ENCODE results near the gene CDCA8.

The CDCA8 gene

DNA sequence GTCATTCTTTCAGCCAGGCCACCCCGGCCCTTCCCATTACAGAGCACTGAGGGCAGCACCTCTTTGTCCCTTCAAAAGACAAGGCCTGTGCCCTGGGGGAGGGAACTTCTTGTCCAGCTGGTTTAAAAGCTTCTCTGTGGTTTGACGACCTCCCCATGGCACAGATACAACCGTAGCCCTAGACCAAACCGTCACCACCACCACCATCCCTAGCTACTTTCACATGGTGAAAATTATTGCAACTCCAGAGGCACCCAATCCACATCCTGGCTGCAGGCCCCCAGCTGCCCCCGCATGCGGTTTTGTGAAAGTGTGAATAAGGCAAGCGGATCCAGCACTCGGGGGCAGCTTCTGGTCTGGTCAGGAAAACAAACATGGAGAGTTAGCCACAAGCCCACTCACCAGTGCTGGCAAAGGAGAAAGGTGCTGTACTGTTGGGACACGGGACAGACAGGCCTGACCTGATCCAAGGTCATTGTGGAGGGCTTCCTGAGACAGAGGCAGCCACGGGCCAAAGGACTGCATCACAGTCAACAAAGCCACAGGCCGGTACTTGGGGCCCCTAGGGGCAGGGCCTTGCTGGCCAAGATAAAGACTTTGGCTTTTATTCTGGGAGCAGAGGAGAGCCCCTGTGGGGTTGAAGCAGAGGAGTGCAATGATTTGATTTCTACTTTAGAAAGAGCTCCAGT lies 31.2 kb downstream of the CDCA8 start:
- Histone ChIP-seq H3K79me2 (ENCODE audit: low read length) (no peaks in the 10 kb centered on the region), H2AFZ (ENCODE audit: low read depth, low read length) (no peak overlapping the region)

DNA sequence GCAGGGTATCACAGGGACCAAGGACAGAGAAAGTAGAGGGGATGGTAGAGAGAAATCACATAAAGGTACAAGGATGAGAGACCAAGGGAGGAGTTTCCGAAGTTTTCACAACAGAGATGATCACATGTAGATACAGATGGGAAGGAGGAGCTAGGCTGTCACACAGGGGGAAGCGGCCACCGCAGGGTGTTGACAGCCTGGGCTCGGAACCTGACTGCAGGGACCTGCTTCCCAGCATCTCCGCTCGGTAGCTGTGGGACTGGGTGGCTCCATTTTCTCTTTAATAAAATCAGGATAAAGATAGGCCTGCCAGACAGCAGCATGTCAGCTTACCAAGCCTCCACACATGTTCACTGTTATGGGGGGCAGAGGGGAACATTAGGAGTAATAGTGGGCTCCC lies 32.3 kb downstream of the CDCA8 start:
- Histone ChIP-seq H3K27ac (ENCODE audit: low read length) (no peak overlapping the region), H3K4me3 (ENCODE audit: low read length) (no peak overlapping the region), H3K79me2 (ENCODE audit: low read length) (no peaks in the 10 kb centered on the region), H3K4me2 (ENCODE audit: low read length) (no peak overlapping the region), H4K20me1 (ENCODE audit: insufficient read depth, low read length) (no peaks in the 10 kb centered on the region), H3K9ac (ENCODE audit: low read length) (no peak overlapping the region), H2AFZ (ENCODE audit: low read depth, low read length) (no peak overlapping the region), H3K9me3 (ENCODE audit: insufficient read depth, low read length) (no peaks in the 10 kb centered on the region), H3K27me3 (ENCODE audit: low read depth, low read length) (no peaks in the 10 kb centered on the region), H3K36me3 (replicated peaks; ENCODE audit: low read depth, low read length) (no peaks in the 10 kb centered on the region), H3K4me1 (ENCODE audit: low read length) (peaks cover 3% of the 10 kb centered on the region; the same call in 1 of the 2 replicates)
- TF ChIP-seq EZH2phosphoT487 (IDR thresholded peaks at IDR 0.05; ENCODE audit: low read depth) = no peak
- TF ChIP-seq, protein P1, sequence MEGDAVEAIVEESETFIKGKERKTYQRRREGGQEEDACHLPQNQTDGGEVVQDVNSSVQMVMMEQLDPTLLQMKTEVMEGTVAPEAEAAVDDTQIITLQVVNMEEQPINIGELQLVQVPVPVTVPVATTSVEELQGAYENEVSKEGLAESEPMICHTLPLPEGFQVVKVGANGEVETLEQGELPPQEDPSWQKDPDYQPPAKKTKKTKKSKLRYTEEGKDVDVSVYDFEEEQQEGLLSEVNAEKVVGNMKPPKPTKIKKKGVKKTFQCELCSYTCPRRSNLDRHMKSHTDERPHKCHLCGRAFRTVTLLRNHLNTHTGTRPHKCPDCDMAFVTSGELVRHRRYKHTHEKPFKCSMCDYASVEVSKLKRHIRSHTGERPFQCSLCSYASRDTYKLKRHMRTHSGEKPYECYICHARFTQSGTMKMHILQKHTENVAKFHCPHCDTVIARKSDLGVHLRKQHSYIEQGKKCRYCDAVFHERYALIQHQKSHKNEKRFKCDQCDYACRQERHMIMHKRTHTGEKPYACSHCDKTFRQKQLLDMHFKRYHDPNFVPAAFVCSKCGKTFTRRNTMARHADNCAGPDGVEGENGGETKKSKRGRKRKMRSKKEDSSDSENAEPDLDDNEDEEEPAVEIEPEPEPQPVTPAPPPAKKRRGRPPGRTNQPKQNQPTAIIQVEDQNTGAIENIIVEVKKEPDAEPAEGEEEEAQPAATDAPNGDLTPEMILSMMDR (IDR thresholded peaks at IDR 0.05; ENCODE audit: low read depth, low read length) = no peak

More for the DNA sequence above, 31.2 kb downstream of the CDCA8 start:
- H3K9me3 ChIP-seq (ENCODE audit: insufficient read depth, low read length) = no peaks in the 10 kb centered on the region
- H4K20me1 ChIP-seq (ENCODE audit: insufficient read depth, low read length) = no peaks in the 10 kb centered on the region
- peaks cover 3% of the 10 kb centered on the region; the same call in 1 of the 2 replicates for H3K4me1 ChIP-seq (ENCODE audit: low read length)
- H3K9ac ChIP-seq (ENCODE audit: low read length) = no peak overlapping the region
- no peak overlapping the region for H3K27ac ChIP-seq (ENCODE audit: low read length)
- no peaks in the 10 kb centered on the region for H3K27me3 ChIP-seq (ENCODE audit: low read depth, low read length)
- H3K4me3 ChIP-seq (ENCODE audit: low read length) = no peak overlapping the region
- no peak for TF ChIP-seq EZH2phosphoT487 (IDR thresholded peaks at IDR 0.05; ENCODE audit: low read depth)
- TF ChIP-seq, protein P1 (IDR thresholded peaks at IDR 0.05; ENCODE audit: low read depth, low read length) = no peak
- no peaks in the 10 kb centered on the region for H3K36me3 ChIP-seq (replicated peaks; ENCODE audit: low read depth, low read length)
- no peak overlapping the region for H3K4me2 ChIP-seq (ENCODE audit: low read length)

DNA sequence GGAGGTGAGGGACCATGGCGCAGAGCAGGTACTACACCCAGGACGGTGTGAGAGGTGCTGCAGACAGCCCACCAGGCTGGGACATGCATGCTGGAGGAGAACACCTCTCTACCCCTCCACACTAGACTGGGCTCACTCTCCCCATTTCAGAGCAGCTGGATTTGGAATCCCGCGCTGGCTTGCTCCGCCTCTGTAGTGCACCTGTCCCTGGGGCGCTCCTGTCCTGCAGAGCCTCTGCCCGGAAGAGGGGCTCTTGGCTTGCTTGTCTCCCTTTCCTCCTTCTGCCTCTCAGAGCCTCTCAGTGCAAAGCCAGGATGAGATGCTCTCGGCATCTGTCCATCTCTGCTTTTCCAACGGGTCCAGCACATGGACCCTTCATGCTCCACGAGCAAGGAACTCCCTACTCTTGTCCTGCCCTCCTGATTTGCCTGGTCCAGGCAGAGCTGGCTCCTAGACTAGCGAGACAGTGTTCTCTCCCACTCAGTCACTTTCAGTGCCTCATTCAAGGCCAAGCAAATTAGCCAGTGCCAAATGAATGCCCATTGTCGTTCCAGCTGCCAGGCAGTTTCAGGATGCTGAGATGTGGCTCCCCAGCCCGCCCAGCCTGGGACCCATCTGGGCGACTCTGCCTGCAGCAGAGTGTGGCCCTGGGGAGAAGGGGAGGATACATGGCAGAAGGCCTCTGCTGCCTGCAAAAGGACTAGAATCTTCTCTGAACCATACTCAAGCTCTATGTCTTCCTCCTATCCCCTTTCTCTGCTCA lies 33.7 kb downstream of the CDCA8 start:
- H4K20me1 ChIP-seq (ENCODE audit: insufficient read depth, low read length) = no peaks in the 10 kb centered on the region
- H3K79me2 ChIP-seq (ENCODE audit: low read length) = no peaks in the 10 kb centered on the region
- H2AFZ ChIP-seq (ENCODE audit: low read depth, low read length) = no peak overlapping the region
- no peak overlapping the region for H3K4me3 ChIP-seq (ENCODE audit: low read length)
- H3K4me1 ChIP-seq (ENCODE audit: low read length) = peaks cover 3% of the 10 kb centered on the region; the same call in 1 of the 2 replicates
- no peaks in the 10 kb centered on the region for H3K9me3 ChIP-seq (ENCODE audit: insufficient read depth, low read length)
- H3K4me2 ChIP-seq (ENCODE audit: low read length) = no peak overlapping the region
- no peaks in the 10 kb centered on the region for H3K27me3 ChIP-seq (ENCODE audit: low read depth, low read length)
- H3K36me3 ChIP-seq (replicated peaks; ENCODE audit: low read depth, low read length) = no peaks in the 10 kb centered on the region
- H3K9ac ChIP-seq (ENCODE audit: low read length) = no peak overlapping the region
- H3K27ac ChIP-seq (ENCODE audit: low read length) = no peak overlapping the region
- TF ChIP-seq, protein P1 (IDR thresholded peaks at IDR 0.05; ENCODE audit: low read depth, low read length) = no peak

DNA sequence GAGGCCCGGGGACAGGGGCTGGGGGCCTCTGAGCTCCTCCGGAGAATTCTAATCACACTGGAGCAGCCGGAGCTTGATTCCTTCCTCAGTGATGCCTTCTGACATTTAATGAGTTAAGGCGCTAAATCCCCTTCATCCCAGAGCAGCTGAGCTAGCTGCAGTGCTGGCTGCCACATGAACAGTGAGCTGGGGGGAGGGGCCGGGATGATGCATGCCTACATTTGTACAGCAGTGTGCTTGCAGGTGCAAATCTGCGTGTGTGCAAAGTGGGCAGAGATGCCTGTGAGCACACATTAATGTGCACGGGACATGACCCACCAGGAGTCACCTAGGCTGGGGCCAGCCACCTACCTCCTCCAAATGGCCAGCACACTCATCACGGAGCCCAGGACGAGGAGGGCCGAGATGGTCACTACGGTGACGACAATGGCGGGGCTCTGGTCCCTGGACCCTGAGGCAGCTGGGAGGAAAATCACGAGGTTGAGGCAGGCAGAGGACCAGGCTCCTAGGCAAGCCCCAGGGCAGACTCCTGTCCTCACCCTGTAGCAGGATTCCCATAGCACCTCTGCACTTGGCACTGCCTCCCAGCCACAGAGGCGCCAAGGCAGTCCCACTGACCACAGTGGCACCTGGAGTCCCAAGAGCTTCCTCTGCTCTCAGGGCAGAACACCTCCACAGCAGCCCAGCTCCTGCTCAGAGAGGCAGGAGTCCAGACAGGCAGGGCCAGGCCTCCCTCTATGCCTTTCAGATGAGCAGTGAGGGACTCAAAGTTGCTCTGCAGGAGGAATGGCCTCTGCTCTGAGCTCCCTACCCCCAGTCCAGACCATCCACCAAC lies 34.7 kb downstream of the CDCA8 start:
- no peak overlapping the region for H3K4me3 ChIP-seq (ENCODE audit: low read length)
- H3K79me2 ChIP-seq (ENCODE audit: low read length) = no peaks in the 10 kb centered on the region
- no peak overlapping the region for H2AFZ ChIP-seq (ENCODE audit: low read depth, low read length)
- H3K9ac ChIP-seq (ENCODE audit: low read length) = no peak overlapping the region
- no peak overlapping the region for H3K27ac ChIP-seq (ENCODE audit: low read length)
- no peaks in the 10 kb centered on the region for H4K20me1 ChIP-seq (ENCODE audit: insufficient read depth, low read length)
- TF ChIP-seq, protein P1 (IDR thresholded peaks at IDR 0.05; ENCODE audit: low read depth, low read length) = no peak
- TF ChIP-seq EZH2phosphoT487 (IDR thresholded peaks at IDR 0.05; ENCODE audit: low read depth) = no peak
- H3K4me1 ChIP-seq (ENCODE audit: low read length) = peaks cover 3% of the 10 kb centered on the region; the same call in 1 of the 2 replicates
- H3K36me3 ChIP-seq (replicated peaks; ENCODE audit: low read depth, low read length) = no peaks in the 10 kb centered on the region
- no peaks in the 10 kb centered on the region for H3K27me3 ChIP-seq (ENCODE audit: low read depth, low read length)
- H3K4me2 ChIP-seq (ENCODE audit: low read length) = no peak overlapping the region
- no peaks in the 10 kb centered on the region for H3K9me3 ChIP-seq (ENCODE audit: insufficient read depth, low read length)

All from OCI-LY3 (cell line).